CD4-positive, alpha-beta T cell treated with Interleukin-15 for 4 hours (primary cell): ENCODE results near the gene DACH1.
"Not testable (repeated sequence)": the region's sequence is repeated elsewhere in the genome, so short reads cannot be mapped to it uniquely, and the experiment has no call there.

Source experiments
- DNase-seq: peaks from one replicate; pipeline ENCODE4 v3.0.0-alpha.2; 2020; ENCODE audit warnings: low spot score

The DACH1 gene

GRCh38 chr13:71865874-71866334 lies 1.1 kb downstream of the DACH1 start:
- no peak for DNase-seq

GRCh38 chr13:71864986-71865873 lies 1.8 kb downstream of the DACH1 start:
- no peak for DNase-seq

- DNase-seq = no peak
Measured at GRCh38 chr13:71864094-71864985, 2.7 kb downstream of the DACH1 start.

- no peak for DNase-seq
Measured at GRCh38 chr13:71863254-71863865, 3.6 kb downstream of the DACH1 start.

GRCh38 chr13:71862459-71862943 lies 4.5 kb downstream of the DACH1 start:
- no peak for DNase-seq

- no peak for DNase-seq
Measured at GRCh38 chr13:71861769-71862458, 5.1 kb downstream of the DACH1 start.

- no peak for DNase-seq
Measured at GRCh38 chr13:71860547-71861138, 6.4 kb downstream of the DACH1 start.

GRCh38 chr13:71858647-71859046 lies 8.4 kb downstream of the DACH1 start:
- DNase-seq = no peak

GRCh38 chr13:71856548-71857043 lies 10.4 kb downstream of the DACH1 start:
- no peak for DNase-seq

- no peak for DNase-seq
Measured at GRCh38 chr13:71854401-71854800, 12.6 kb downstream of the DACH1 start.

GRCh38 chr13:71853725-71854124 lies 13.3 kb downstream of the DACH1 start:
- no peak for DNase-seq

GRCh38 chr13:71852736-71853135 lies 14.3 kb downstream of the DACH1 start:
- DNase-seq = no peak

GRCh38 chr13:71851498-71852409 lies 15.2 kb downstream of the DACH1 start:
- no peak for DNase-seq

GRCh38 chr13:71842003-71842402 lies 25.0 kb downstream of the DACH1 start:
- no peak for DNase-seq

- DNase-seq = no peak
Measured at GRCh38 chr13:71838842-71839241, 28.2 kb downstream of the DACH1 start.

- not testable (repeated sequence) for DNase-seq
Measured at GRCh38 chr13:71837582-71837981, 29.4 kb downstream of the DACH1 start.

GRCh38 chr13:71831716-71832115 lies 35.3 kb downstream of the DACH1 start:
- no peak for DNase-seq

GRCh38 chr13:71830736-71831135 lies 36.3 kb downstream of the DACH1 start:
- no peak for DNase-seq

GRCh38 chr13:71830323-71830722 lies 36.7 kb downstream of the DACH1 start:
- no peak for DNase-seq

GRCh38 chr13:71829547-71829946 lies 37.5 kb downstream of the DACH1 start:
- no peak for DNase-seq
